ENCODE measurements around the gene FUT8.

FUT8 gene

GRCh38 chr14:65770681-65771080 lies 358.2 kb downstream of the FUT8 start:
- DNase-seq: no peak

GRCh38 chr14:65771271-65771670 lies 358.7 kb downstream of the FUT8 start:
- DNase-seq: peak in 1 of 56 donors; percentile 1

- DNase-seq: no peak
Measured at GRCh38 chr14:65772466-65772865, 359.9 kb downstream of the FUT8 start.

GRCh38 chr14:65772921-65773574 lies 360.5 kb downstream of the FUT8 start:
- DNase-seq: no peak

- no peak for DNase-seq
Measured at GRCh38 chr14:65774041-65774440, 361.5 kb downstream of the FUT8 start.

GRCh38 chr14:65776193-65776852 lies 363.8 kb downstream of the FUT8 start:
- DNase-seq: no peak

GRCh38 chr14:65780566-65780965 lies 368.0 kb downstream of the FUT8 start:
- DNase-seq: no peak

- DNase-seq: no peak
Measured at GRCh38 chr14:65783101-65783500, 370.6 kb downstream of the FUT8 start.

- DNase-seq: no peak
Measured at GRCh38 chr14:65783576-65783975, 371.0 kb downstream of the FUT8 start.

GRCh38 chr14:65784574-65784973 lies 372.0 kb downstream of the FUT8 start:
- DNase-seq: no peak

GRCh38 chr14:65787461-65787860 lies 374.9 kb downstream of the FUT8 start:
- no peak for DNase-seq

GRCh38 chr14:65788876-65789275 lies 376.3 kb downstream of the FUT8 start:
- no peak for DNase-seq

GRCh38 chr14:65789363-65789762 lies 376.8 kb downstream of the FUT8 start:
- no peak for DNase-seq

- DNase-seq: no peak
Measured at GRCh38 chr14:65790172-65790815, 377.8 kb downstream of the FUT8 start.

GRCh38 chr14:65791191-65791981 lies 378.9 kb downstream of the FUT8 start:
- DNase-seq: peak in 4 of 56 donors; percentile 1 to 3 (median 2)

- DNase-seq: no peak
Measured at GRCh38 chr14:65792208-65792905, 379.8 kb downstream of the FUT8 start.

Measured in nucleus accumbens (tissue), 56 donors.